Kidney (tissue), 14 donors: Measurements from ENCODE around the gene EMC1. TPM values are rescaled to one million over a fixed set of nuclear protein-coding genes. Genes with fewer than 3 reads are reported as not detected.
"Not testable (repeated sequence)": the region's sequence is repeated elsewhere in the genome, so short reads cannot be mapped to it uniquely, and the experiment has no call there.

Experiments used
- DNase-seq, 5 donors: peaks; one replicate each; pipeline ENCODE4 v3.0.0-alpha.2; 2013 to 2020
- FAIRE-seq: peaks from 2 replicates; lab custom pipeline; 2012; peaks lifted over from hg19 to GRCh38; lab: Jason Lieb, UNC
- H3K27ac ChIP-seq, 2 donors: one replicate each; pipeline ENCODE4 v1.7.0; 2013; ENCODE audit warnings: low read depth in 2 of 2, low read length in 2 of 2, inconsistent platforms in 1 of 2
- H3K27me3 ChIP-seq: one replicate; pipeline ENCODE4 v1.7.1; 2013; ENCODE audit warnings: low read length, inconsistent platforms; ENCODE audit not compliant: control insufficient read depth, insufficient read depth
- H3K36me3 ChIP-seq, 3 donors: one replicate each; pipeline versions ENCODE4 v1.7.0 to v1.7.1; 2013; ENCODE audit warnings: low read length in 3 of 3, control low read depth in 1 of 3, inconsistent platforms in 1 of 3; ENCODE audit not compliant: insufficient read depth in 3 of 3, control insufficient read depth in 2 of 3
- H3K4me1 ChIP-seq, 3 donors: one replicate each; pipeline versions ENCODE4 v1.7.0 to v1.7.1; 2013; ENCODE audit warnings: low read length in 3 of 3, inconsistent platforms in 1 of 3, low read depth in 1 of 3; ENCODE audit not compliant: control insufficient read depth in 2 of 3, insufficient read depth in 2 of 3
- H3K4me3 ChIP-seq, 3 donors: one replicate each; pipeline versions ENCODE4 v1.7.0 to v1.8.1; 2013; ENCODE audit warnings: low read length in 3 of 3, control low read depth in 1 of 3, inconsistent platforms in 1 of 3
- H3K9ac ChIP-seq, 3 donors: one replicate each; pipeline versions ENCODE4 v1.7.0 to v1.7.1; 2013; ENCODE audit warnings: low read length in 3 of 3, control low read depth in 1 of 3, inconsistent platforms in 1 of 3
- H3K9me3 ChIP-seq, 3 donors: one replicate each; pipeline versions ENCODE4 v1.7.0 to v1.7.1; 2013; ENCODE audit warnings: low read length in 3 of 3, control low read depth in 1 of 3, inconsistent platforms in 1 of 3; ENCODE audit not compliant: control insufficient read depth in 2 of 3, insufficient read depth in 1 of 3
- intact Hi-C: fragments of 100-400 bp; cut with DNase I; formaldehyde crosslinking; loops from one replicate; pipeline ENCODE4 v1.11.1; 2022
- polyA plus RNA-seq: library from polyadenylated mRNA; stranded (reverse); fragments of 350-450 nt; fragmentation: Illumina TruSeq; extraction: RNeasy Lipid Tissue Mini Kit (QIAGEN cat#74804); gene quantifications from one replicate; pipeline ENCODE4 v1.2.3, GENCODE V29; 2014; ENCODE audit warnings: low read depth, low replicate concordance; ENCODE audit not compliant: insufficient read depth
- total RNA-seq: library from RNA; stranded (reverse); fragmentation: NEBNext Ultra II Directional; extraction: Animal tissue kit (Norgen Biotek cat#: 25700); gene quantifications from one replicate; pipeline ENCODE4 v1.2.1, GENCODE V29; 2021
- TF ChIP-seq, protein P1 (sequence below): IDR thresholded peaks from 3 replicates; pipeline ENCODE4 v1.5.1; 2012; ENCODE audit warnings: mild to moderate bottlenecking, moderate library complexity, borderline replicate concordance; ENCODE audit not compliant: insufficient read depth; ENCODE audit errors: extremely low read depth
- donor health status: control.
- donor health status: control.
- donor health status: control.
- donor health status: control.
- donor health status: control.
- donor health status: DM: yes; HTN: yes; CAD: no.
- donor health status: Normal renal cell carcinoma (clear cell type).

Gene EMC1
- total and polyA plus RNA-seq, 2 donors from 2014 or later, result 14.7 to 42.0 TPM

DNA sequence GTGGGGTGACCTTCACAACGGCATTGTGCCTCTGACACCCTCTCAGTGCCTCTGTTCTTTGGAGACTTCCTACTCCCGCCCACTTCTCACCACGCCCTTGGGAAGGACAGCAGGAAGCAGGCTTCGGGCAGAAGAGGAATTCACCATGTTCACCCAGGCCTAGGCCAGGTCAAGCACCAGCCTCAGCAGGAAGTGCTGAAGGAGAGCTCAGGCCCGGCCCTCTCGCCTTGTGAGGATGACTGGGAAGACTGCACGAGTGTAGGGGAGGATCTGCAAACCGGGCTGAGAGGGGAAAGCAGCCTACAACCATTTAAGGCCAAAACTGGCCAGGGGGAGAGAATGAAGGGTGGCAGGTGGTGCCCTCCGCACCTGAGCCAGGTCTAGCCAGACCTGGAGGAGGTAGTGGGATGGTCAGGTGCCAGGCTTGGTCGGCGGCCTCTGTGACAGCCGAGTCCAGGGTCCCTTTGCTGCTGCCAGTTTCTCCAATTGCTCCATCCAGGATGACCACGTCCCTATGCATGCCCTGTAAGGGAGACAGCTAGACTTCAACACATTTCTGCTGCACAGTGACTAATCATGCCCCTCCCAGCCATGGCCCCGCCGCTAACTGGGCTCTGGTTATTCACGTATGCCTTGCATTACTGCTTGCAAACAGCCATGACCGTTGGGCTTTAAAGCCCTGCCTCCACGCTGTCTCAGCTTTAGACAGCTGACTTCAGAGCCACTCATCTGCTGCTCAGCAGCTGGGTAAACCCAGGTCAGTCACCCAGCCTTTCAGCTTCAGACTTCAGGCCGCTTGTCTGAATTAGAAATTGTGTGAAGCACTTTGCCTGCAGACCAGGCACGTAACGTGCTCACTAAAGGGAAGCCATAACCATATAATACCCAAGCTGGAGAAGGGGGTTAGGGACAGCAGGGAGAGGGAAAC is 9.2 kb upstream of the EMC1 start:
- H3K4me3 ChIP-seq, result no peak overlapping the region
- no peaks in the 10 kb centered on the region for H3K9me3 ChIP-seq
- no peak overlapping the region for H3K27ac ChIP-seq
- intact Hi-C loops, result no loop called here
- H3K4me1 ChIP-seq, result no peaks in the 10 kb centered on the region
- TF ChIP-seq, protein P1, sequence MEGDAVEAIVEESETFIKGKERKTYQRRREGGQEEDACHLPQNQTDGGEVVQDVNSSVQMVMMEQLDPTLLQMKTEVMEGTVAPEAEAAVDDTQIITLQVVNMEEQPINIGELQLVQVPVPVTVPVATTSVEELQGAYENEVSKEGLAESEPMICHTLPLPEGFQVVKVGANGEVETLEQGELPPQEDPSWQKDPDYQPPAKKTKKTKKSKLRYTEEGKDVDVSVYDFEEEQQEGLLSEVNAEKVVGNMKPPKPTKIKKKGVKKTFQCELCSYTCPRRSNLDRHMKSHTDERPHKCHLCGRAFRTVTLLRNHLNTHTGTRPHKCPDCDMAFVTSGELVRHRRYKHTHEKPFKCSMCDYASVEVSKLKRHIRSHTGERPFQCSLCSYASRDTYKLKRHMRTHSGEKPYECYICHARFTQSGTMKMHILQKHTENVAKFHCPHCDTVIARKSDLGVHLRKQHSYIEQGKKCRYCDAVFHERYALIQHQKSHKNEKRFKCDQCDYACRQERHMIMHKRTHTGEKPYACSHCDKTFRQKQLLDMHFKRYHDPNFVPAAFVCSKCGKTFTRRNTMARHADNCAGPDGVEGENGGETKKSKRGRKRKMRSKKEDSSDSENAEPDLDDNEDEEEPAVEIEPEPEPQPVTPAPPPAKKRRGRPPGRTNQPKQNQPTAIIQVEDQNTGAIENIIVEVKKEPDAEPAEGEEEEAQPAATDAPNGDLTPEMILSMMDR, result no peak
- FAIRE-seq, result no peak
- no peak for DNase-seq
- no peak overlapping the region for H3K9ac ChIP-seq
- H3K27me3 ChIP-seq, result no peaks in the 10 kb centered on the region
- H3K36me3 ChIP-seq, result peaks cover 3 to 37% (median 18%) of the 10 kb centered on the region in 3 donors

DNA sequence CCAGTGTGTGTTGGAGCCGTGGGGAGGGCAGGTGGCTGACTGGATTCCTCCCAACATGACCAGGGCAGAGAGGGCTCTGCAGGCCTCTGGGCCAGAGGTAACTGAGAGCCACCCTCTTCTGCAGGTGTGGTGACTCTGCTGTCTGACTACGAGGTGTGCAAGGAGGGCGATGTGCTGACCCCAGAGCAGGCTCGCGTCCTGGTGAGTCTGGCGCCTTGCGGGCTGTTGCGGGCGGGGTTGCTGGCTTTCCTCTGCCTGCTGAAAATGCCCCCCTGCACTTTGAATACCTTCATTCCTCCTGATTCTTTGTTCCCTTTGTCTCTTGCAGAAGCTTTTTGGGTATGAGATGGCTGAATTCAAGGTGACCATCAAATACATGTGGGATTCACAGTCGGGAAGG is 7.0 kb upstream of the EMC1 start:
- intact Hi-C loops, result no loop called here
- no peaks in the 10 kb centered on the region for H3K9me3 ChIP-seq
- H3K36me3 ChIP-seq, result peaks cover 3 to 34% (median 18%) of the 10 kb centered on the region in 3 donors

DNA sequence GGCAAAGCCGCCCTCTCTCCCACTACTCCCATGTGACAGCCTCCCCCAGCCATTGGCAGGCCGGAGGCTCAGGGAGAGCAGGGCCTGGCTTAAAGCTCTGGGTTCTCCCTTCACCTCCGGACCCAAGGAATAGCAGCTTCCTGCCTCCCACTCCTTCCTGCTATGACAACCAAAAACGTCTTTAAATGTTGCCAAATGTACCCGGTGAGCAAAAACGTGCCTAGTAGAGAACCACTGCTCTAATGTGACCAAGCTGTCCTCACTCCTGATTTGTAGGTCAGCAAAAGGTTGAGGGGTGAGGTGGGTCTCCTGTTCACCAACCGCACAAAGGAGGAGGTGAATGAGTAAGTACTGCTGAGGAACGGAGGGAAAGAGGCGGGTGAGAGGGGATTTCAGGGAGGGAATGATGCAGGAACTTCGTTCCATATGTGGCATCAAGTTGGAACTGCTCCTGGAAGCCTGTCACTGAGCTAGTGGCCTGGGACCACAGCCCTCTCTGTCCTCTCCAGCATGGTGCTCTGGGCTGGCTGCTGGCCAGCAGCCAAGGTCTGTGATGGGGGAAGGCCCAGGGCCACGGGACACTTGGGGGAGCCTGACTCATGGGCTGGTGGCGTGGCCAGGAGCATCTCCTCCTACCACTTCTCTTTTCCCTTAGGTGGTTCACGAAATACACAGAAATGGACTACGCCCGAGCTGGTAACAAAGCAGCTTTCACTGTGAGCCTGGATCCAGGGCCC is 6.0 kb upstream of the EMC1 start:
- Histone ChIP-seq H3K9me3 (no peaks in the 10 kb centered on the region), H3K27me3 (no peaks in the 10 kb centered on the region), H3K27ac (no peak overlapping the region), H3K9ac (no peak overlapping the region), H3K4me1 (peaks cover 0 to 9% (median 4%) of the 10 kb centered on the region in 3 donors), H3K4me3 (no peak overlapping the region), H3K36me3 (peaks cover 3 to 34% (median 18%) of the 10 kb centered on the region in 3 donors)
- TF ChIP-seq, protein P1, result no peak
- intact Hi-C loops, result no loop called here
- FAIRE-seq (no peak), DNase-seq (no peak)

More for the DNA sequence above, 7.0 kb upstream of the EMC1 start:
- peaks cover 0 to 2% (median under 1%) of the 10 kb centered on the region in 3 donors for H3K4me1 ChIP-seq
- no peak overlapping the region for H3K9ac ChIP-seq
- no peak overlapping the region for H3K27ac ChIP-seq
- H3K27me3 ChIP-seq, result no peaks in the 10 kb centered on the region
- H3K4me3 ChIP-seq, result no peak overlapping the region
- DNase-seq (no peak), FAIRE-seq (no peak)
- TF ChIP-seq, protein P1, result no peak

DNA sequence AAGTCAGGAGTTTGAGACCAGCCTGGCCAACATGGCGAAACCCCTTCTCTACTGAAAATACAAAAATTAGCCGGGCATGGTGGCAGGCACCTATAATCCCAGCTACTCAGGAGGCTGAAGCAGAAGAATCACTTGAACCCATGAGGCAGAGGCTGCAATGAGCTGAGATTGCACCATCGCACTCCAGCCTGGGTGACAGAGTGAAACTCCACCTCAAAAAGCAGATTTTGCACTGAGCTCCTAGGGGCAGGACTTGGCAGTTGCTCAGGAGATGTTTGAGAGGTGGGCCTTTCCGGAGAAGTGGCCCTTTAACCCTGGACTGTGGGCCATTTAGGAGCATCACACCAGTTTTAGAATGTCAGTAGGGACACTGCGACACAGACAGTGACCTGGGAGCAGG is 5.0 kb upstream of the EMC1 start:
- intact Hi-C loops, H3K27me3 ChIP-seq, H3K4me1 ChIP-seq, H3K9me3 ChIP-seq, DNase-seq, FAIRE-seq, H3K27ac ChIP-seq, H3K9ac ChIP-seq, H3K4me3 ChIP-seq: not testable (repeated sequence)
- H3K36me3 ChIP-seq, result peaks cover 3 to 29% (median 18%) of the 10 kb centered on the region in 3 donors
